HEK293 (cell line): Measurements from ENCODE around the gene AHCYL1.

Source experiments
- ATF2 ChIP-seq: fragments of 450-650 bp; formaldehyde crosslinking; IDR thresholded peaks from 2 replicates; pipeline ENCODE4 v1.5.1; 2016; ENCODE audit warnings: missing biosample characterization, missing genetic modification characterization, low read depth
- BCL11A ChIP-seq: fragments of 450-650 bp; formaldehyde crosslinking; IDR thresholded peaks from 2 replicates; pipeline ENCODE4 v1.5.1; 2016; ENCODE audit warnings: low read depth, missing biosample characterization, missing genetic modification characterization
- OSR2 ChIP-seq: fragments of 450-650 bp; formaldehyde crosslinking; IDR thresholded peaks from 2 replicates; pipeline ENCODE4 v1.5.1; 2016; ENCODE audit warnings: missing biosample characterization, missing genetic modification characterization
- OVOL3 ChIP-seq: fragments of 450-650 bp; formaldehyde crosslinking; IDR thresholded peaks from 2 replicates; pipeline ENCODE4 v1.5.1; 2016; ENCODE audit warnings: missing biosample characterization, missing genetic modification characterization
- PRDM2 ChIP-seq: fragments of 450-650 bp; formaldehyde crosslinking; IDR thresholded peaks from 2 replicates; pipeline ENCODE4 v1.5.1; 2016; ENCODE audit warnings: missing biosample characterization, missing genetic modification characterization, borderline replicate concordance
- REPIN1 ChIP-seq: fragments of 450-650 bp; formaldehyde crosslinking; IDR thresholded peaks from 2 replicates; pipeline ENCODE4 v1.5.1; 2017; ENCODE audit warnings: missing biosample characterization, missing genetic modification characterization, low read depth
- ZBTB20 ChIP-seq: fragments of 450-650 bp; formaldehyde crosslinking; IDR thresholded peaks from 2 replicates; pipeline ENCODE4 v1.5.1; 2016; ENCODE audit warnings: missing biosample characterization, missing genetic modification characterization
- ZBTB21 ChIP-seq: fragments of 450-650 bp; formaldehyde crosslinking; IDR thresholded peaks from 2 replicates; pipeline ENCODE4 v1.5.1; 2017; ENCODE audit warnings: missing biosample characterization, missing genetic modification characterization
- ZNF112 ChIP-seq: fragments of 450-650 bp; formaldehyde crosslinking; IDR thresholded peaks from 2 replicates; pipeline ENCODE4 v1.5.0; 2017; ENCODE audit warnings: missing biosample characterization, missing genetic modification characterization
- ZNF174 ChIP-seq: fragments of 450-650 bp; formaldehyde crosslinking; IDR thresholded peaks from 2 replicates; pipeline ENCODE4 v1.5.0; 2017; ENCODE audit warnings: missing biosample characterization, mild to moderate bottlenecking, missing genetic modification characterization
- ZNF202 ChIP-seq: fragments of 450-650 bp; formaldehyde crosslinking; IDR thresholded peaks from 2 replicates; pipeline ENCODE4 v1.5.1; 2016; ENCODE audit warnings: missing biosample characterization, missing genetic modification characterization, borderline replicate concordance
- ZNF239 ChIP-seq: fragments of 450-650 bp; formaldehyde crosslinking; IDR thresholded peaks from 2 replicates; pipeline ENCODE4 v1.5.1; 2016; ENCODE audit warnings: missing biosample characterization, missing genetic modification characterization
- ZNF324 ChIP-seq: fragments of 450-650 bp; formaldehyde crosslinking; IDR thresholded peaks from 2 replicates; pipeline ENCODE4 v1.5.1; 2016; ENCODE audit warnings: missing biosample characterization, missing genetic modification characterization
- ZNF510 ChIP-seq: fragments of 450-650 bp; formaldehyde crosslinking; IDR thresholded peaks from 2 replicates; pipeline ENCODE4 v1.5.1; 2018; ENCODE audit warnings: mild to moderate bottlenecking, missing genetic modification characterization, missing biosample characterization; ENCODE audit not compliant: insufficient replicate concordance
- ZNF530 ChIP-seq: fragments of 450-650 bp; formaldehyde crosslinking; IDR thresholded peaks from 2 replicates; pipeline ENCODE4 v1.5.1; 2016; ENCODE audit warnings: low read depth, missing biosample characterization, missing genetic modification characterization
- ZNF548 ChIP-seq: fragments of 450-650 bp; formaldehyde crosslinking; IDR thresholded peaks from 2 replicates; pipeline ENCODE4 v1.5.1; 2016; ENCODE audit warnings: missing biosample characterization, missing genetic modification characterization
- ZNF768 ChIP-seq: fragments of 450-650 bp; formaldehyde crosslinking; IDR thresholded peaks from 2 replicates; pipeline ENCODE4 v1.5.1; 2018; ENCODE audit warnings: missing biosample characterization, mild to moderate bottlenecking, missing genetic modification characterization
- ZNF830 ChIP-seq: fragments of 450-650 bp; IDR thresholded peaks from 2 replicates; pipeline ENCODE4 v1.5.0; 2018; ENCODE audit warnings: missing biosample characterization, missing genetic modification characterization, low read depth, mild to moderate bottlenecking, moderate library complexity
- TF ChIP-seq, protein P1 (sequence below): fragments of 450-650 bp; formaldehyde crosslinking; IDR thresholded peaks from 2 replicates; pipeline ENCODE4 v1.5.0; 2017; ENCODE audit warnings: missing biosample characterization, missing genetic modification characterization, borderline replicate concordance
- TF ChIP-seq, protein P2 (sequence below): fragments of 450-650 bp; formaldehyde crosslinking; IDR thresholded peaks from 2 replicates; pipeline ENCODE4 v1.5.1; 2017; ENCODE audit warnings: missing biosample characterization, missing genetic modification characterization
- TF ChIP-seq, protein P3 (sequence below): fragments of 450-650 bp; formaldehyde crosslinking; conservative IDR thresholded peaks from 2 replicates; pipeline ENCODE4 v1.5.1; 2016; ENCODE audit warnings: low read depth, missing biosample characterization, missing genetic modification characterization

The AHCYL1 gene

GRCh38 chr1:110003747-110004428, 19.3 kb downstream of the AHCYL1 start (continued):
- TF ChIP-seq OVOL3 (tag by site-specific recombination) (no peak), BCL11A (tag by site-specific recombination) (no peak), ZNF768 (tag by site-specific recombination) (no peak), PRDM2 (tag by site-specific recombination) (no peak), OSR2 (tag by site-specific recombination) (peak; percentile 84), ZNF239 (no peak), ZNF548 (tag by site-specific recombination) (no peak), ATF2 (tag by site-specific recombination) (no peak), ZBTB21 (tag by site-specific recombination) (peak; percentile 64; the same call in 1 of the 2 replicates), ZBTB20 (tag by site-specific recombination) (peak; percentile 50; the same call in 1 of the 2 replicates), ZNF324 (tag by site-specific recombination) (0 out of 2 replicates have a peak, but pooled peaks have one; percentile 31), ZNF112 (no peak), ZNF530 (tag by site-specific recombination) (no peak), ZNF830 (tag by site-specific recombination) (no peak), REPIN1 (tag by site-specific recombination) (no peak), ZNF202 (tag by site-specific recombination) (no peak), ZNF510 (tag by site-specific recombination) (no peak), ZNF174 (tag by site-specific recombination) (no peak)
- TF ChIP-seq, protein P1, sequence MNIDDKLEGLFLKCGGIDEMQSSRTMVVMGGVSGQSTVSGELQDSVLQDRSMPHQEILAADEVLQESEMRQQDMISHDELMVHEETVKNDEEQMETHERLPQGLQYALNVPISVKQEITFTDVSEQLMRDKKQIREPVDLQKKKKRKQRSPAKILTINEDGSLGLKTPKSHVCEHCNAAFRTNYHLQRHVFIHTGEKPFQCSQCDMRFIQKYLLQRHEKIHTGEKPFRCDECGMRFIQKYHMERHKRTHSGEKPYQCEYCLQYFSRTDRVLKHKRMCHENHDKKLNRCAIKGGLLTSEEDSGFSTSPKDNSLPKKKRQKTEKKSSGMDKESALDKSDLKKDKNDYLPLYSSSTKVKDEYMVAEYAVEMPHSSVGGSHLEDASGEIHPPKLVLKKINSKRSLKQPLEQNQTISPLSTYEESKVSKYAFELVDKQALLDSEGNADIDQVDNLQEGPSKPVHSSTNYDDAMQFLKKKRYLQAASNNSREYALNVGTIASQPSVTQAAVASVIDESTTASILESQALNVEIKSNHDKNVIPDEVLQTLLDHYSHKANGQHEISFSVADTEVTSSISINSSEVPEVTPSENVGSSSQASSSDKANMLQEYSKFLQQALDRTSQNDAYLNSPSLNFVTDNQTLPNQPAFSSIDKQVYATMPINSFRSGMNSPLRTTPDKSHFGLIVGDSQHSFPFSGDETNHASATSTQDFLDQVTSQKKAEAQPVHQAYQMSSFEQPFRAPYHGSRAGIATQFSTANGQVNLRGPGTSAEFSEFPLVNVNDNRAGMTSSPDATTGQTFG (tag by site-specific recombination), result no peak
- TF ChIP-seq, protein P2, sequence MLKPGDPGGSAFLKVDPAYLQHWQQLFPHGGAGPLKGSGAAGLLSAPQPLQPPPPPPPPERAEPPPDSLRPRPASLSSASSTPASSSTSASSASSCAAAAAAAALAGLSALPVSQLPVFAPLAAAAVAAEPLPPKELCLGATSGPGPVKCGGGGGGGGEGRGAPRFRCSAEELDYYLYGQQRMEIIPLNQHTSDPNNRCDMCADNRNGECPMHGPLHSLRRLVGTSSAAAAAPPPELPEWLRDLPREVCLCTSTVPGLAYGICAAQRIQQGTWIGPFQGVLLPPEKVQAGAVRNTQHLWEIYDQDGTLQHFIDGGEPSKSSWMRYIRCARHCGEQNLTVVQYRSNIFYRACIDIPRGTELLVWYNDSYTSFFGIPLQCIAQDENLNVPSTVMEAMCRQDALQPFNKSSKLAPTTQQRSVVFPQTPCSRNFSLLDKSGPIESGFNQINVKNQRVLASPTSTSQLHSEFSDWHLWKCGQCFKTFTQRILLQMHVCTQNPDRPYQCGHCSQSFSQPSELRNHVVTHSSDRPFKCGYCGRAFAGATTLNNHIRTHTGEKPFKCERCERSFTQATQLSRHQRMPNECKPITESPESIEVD, result peak; percentile 78
- TF ChIP-seq, protein P3, sequence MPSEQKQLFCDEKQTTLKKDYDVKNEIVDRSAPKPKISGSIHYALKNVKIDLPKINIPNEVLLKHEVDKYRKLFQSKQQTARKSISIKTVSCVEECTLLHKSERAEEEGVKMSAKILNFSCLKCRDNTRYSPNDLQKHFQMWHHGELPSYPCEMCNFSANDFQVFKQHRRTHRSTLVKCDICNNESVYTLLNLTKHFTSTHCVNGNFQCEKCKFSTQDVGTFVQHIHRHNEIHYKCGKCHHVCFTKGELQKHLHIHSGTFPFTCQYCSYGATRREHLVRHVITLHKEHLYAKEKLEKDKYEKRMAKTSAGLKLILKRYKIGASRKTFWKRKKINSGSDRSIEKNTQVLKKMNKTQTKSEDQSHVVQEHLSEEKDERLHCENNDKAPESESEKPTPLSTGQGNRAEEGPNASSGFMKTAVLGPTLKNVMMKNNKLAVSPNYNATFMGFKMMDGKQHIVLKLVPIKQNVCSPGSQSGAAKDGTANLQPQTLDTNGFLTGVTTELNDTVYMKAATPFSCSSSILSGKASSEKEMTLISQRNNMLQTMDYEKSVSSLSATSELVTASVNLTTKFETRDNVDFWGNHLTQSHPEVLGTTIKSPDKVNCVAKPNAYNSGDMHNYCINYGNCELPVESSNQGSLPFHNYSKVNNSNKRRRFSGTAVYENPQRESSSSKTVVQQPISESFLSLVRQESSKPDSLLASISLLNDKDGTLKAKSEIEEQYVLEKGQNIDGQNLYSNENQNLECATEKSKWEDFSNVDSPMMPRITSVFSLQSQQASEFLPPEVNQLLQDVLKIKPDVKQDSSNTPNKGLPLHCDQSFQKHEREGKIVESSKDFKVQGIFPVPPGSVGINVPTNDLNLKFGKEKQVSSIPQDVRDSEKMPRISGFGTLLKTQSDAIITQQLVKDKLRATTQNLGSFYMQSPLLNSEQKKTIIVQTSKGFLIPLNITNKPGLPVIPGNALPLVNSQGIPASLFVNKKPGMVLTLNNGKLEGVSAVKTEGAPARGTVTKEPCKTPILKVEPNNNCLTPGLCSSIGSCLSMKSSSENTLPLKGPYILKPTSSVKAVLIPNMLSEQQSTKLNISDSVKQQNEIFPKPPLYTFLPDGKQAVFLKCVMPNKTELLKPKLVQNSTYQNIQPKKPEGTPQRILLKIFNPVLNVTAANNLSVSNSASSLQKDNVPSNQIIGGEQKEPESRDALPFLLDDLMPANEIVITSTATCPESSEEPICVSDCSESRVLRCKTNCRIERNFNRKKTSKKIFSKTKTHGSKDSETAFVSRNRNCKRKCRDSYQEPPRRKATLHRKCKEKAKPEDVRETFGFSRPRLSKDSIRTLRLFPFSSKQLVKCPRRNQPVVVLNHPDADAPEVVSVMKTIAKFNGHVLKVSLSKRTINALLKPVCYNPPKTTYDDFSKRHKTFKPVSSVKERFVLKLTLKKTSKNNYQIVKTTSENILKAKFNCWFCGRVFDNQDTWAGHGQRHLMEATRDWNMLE (tag by site-specific recombination), result no peak; the same call in 1 of the 2 replicates
